Measurements from ENCODE around the gene STARD5.

The STARD5 gene

DNA sequence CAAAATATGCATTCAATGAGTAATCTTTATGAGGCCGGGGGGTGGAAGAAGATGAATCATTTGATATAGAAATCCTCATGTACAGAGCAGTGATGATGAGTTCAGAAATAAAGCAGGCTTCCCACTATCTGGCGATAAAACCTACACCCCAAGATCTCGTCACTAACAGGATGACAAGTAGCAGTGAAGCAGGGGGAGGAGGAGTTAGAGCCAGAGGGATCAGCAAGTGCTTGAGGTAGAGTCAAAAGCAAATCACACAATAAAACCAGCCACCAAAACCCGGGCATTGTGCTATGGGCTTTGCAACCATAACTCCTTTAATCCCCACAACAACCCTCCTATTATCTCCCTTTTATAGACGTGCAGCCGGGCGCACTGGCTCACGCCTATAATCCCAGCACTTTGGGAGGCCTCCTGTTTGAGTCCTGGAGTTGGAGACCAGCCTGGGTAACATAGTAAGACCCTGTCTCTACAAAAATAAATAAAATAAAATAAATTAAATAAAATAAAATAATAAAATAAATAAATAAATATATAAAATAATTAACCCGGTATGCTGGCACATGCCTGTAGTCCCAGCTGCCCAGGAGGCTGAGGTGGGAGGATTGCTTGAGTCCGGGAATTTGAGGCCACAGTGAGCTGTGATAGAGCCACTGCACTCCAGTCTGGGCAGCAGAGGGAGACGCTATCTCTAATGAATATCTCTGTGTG, 53.0 kb downstream of the STARD5 start:
- DNase-seq, result peak; percentile 68

DNA sequence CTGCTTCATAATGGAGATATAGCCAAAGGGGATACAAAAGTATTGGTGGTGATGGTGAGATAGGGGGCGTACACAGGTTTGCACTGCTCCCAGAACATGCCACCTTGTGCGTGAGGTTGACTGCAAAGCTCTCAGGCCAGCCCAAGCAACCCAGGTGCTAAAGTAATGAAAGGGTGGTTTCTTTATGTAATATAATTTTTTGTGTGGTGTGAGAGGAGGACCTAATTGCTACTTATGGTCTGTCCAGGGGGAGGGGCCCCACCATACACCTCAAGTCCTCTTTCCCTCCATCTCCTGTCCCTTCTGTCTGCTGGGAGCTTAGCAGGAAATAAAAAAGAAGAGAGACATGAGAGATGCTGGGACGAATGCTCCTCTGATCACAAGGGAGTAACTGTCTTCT, 53.8 kb downstream of the STARD5 start:
- DNase-seq, result no peak

DNA sequence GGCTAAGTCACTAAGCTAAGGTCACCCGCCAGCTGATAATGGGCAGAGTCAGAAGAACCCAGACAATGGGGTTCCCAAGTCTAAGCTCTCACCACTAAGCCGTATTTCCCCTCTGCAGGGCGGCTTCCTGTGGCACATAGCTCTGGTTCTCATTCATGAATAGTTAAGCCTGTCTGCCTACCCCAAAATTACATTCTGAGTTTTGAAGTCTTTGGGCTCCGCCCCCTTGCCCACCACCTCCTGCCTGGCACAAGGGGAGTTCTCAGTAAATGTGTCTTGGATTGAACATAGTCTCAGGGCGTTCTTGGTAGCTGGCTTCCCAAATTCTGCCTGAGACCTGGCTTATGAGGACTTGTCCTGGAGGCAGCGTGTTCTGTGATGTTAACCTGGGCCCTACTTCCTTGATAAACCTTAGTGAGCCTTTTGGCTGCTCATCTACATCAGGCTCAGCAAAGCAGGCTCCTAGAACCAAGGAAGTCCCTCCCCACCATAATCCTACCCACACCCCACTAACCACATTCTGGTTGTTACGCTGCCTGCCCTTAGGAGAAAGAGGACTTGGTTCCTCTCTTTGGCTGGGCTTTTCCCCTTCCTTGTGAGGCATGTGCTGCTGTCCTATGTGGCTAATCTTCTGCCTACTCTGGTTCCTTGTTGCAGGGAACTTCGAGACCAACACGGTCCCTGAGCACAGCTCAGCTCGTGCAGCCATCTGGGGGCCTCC, 54.9 kb downstream of the STARD5 start:
- no peak for DNase-seq

DNA sequence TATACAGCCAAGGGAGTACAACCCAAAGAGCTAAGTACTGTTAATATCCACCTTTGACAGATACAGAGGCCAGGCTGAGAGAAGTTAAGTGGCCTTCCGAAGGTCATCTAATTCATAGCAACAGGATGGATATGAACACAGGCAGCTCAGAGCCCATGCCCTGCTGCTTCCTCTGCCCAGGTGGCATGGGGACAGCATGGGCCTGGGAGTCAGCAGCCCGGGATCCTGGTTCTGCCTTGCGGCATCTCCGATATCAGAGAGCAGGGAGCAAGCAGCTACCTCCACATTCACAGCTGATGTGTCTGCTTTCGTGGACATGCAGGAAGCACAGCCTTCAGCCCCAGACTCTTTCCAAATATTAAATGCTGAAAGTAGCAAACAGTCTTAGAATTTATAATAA, 55.6 kb downstream of the STARD5 start:
- no peak for DNase-seq

DNA sequence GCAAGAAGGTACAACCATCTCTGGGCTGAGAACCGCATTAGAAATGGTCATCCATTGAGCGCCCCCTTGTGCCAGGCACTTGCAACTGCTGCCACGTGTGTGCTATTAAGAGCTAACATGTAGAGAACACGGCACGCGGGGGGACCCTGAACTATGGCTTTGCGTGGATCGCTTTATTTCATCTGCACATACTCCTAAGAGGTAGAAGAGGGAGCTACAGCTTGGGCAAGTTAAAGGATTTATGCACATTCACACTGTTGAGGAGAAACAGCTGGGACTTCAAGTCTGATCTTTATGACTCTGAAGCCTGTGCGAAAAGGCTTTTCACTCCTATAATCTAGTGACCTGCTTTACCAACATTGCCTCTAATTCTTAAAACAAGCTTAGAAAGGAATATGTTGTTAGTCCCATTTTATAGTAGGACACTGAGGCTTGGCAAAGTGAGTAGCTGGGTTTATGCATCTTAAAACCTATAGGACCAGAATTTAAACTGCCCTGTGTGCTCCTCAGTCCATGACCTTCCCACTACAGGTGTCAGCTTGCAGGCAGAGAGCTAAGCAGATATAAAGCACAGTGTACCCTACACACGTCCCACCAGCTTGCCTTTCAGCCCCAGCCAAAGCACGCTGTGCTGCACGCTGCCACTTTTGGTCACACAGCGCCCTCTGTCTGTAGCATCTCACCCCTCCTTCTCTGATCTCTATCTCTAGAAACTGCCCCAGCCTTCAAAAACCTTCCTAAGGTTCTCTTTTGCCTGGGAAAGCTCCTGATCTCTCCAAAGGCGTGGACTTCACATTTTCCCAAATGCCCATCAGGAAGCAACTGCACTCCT, 57.8 kb downstream of the STARD5 start:
- peak; percentile 70 for DNase-seq

DNA sequence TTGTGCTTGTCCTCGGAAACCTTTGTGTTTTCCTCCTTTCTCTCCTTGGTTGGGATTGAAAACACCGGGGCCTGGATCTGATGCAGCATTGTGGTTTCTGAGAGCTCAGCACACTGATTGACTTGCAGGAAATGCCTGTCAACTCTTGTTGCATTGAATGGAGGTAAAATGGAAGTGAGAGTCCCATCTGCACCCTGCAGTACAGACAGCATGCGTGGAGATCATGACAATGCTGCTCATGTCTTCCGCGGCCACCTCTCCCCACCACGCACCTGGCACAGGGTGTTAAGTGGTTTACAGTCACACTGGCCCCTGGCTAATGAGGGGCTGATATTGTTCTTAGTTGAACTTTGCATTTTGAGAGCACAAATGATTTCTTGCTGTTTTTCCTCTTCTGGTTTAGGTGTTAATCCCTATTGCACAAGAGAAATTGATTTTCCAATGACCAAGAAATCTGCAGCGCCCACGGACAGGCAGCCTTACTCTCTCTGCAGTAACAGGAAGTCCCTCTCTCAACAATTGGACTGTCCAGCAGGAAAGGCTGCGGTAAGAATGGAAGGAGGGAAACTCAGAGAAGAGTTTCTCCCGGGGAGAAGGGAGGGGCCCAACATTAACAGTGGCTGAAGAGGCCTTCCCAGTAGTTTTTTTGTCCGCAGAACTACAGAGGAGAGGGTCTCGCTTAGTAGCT, 58.5 kb downstream of the STARD5 start:
- no peak for DNase-seq

DNA sequence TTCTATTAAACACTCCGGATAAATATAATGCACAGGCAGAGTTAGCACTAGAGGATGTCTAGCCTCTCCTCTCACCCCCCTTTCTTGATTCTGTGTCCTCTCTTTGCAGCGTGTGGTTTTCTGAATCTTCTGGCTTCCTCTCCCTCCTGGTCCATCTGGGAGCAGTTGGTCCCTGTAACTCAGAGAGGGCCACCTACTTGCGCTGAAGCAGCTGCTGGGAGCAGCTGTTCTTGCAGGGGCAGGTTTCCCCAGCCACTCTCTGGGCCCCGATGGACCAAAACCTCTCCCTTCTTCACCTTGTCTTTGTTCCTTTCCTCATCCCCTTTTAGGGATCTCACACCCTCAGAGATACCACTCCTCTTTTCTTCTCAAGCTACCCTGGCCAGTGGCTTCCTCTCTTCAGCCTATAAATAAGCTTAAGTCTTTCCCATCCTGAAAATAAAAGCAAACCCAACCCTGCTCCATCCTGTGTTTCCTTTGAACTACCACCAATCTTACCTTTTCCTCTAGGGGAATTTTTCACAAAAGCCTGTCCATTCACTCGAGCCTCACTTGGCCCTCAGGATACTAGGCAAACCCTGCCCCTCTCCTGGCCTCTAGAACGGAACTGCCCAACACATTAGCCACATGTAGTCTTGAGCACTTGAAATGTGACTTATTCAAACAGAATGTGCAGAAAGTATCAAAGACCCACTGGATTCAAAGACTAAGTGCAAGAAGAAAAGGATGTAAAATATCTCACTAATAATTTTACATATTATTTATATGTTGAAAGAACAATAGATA, 59.7 kb downstream of the STARD5 start:
- no peak for DNase-seq

DNA sequence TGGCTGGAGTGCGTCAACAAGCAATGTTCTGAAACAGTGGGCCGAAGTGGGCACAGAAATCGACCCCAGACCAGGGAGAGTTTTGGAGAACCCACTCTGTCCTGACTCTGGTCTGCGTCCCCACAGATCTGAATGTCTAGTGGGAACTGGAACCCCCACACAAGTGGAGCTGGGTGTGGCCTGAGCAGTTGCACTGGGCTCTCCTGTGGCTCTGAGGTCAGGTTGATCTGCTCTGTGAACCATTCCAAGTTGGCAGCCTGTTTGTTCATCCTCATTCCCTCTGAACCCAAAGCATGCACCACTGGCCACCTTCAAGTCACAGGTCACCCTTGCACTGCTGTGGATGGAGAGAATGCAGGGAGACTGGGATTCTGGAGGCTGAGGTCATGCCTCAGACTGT, 60.5 kb downstream of the STARD5 start:
- DNase-seq, result no peak

DNA sequence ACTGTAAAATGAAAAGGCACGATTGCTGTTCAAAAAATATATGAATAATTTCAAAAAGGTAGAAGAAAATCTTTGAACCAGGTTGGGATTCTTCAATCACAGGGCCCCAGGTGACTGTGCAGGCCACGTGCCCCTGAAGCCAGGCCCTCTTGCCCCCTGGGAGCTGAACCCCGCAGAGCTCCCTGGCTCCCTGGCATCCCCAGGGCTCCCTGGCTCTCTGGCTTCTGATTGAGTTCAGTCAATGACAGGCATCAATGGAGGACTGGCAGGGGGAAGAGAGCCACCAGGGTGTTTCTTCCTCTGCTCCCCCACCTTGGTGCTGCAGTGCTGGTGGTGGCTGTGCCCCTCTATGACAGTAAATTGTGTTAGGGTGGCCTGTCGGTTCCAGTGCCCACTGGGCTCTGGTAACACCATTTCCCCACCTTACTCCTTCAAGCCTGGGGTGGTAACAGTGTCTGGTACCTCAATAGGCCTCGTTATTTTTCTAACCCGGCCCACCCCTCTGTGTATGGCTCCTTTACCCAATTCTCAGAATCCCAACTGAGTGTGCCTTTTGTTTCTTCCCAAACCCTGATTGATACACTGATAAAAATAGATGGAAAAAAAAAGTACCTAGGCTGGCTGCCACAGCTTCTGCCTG, 62.6 kb downstream of the STARD5 start:
- no peak for DNase-seq

DNA sequence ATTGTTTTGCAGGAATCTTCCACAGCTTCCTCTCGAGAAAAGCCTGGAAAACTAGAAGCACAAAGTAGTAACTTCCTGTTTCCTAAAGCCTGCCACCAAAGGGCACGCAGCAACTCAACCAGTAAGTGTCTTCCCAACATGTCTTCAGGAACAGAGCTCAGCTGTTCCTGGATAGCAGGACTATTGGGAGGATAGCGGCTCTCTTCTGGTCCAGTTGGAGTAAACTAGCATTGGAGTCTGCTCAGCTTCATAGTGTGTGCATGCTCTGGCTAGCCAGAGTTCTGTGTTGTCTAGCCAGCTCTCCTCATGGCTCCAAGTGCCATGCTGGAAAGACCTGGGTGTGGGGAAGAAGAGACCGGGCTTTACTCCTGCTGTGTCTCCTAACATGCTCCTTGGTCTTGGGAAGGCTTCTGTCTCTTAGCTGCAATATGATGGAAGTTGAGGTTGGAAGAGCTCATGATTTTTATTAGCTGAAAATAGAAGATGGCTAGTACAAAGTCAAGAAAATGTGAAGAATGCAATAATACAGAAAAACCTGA, 64.1 kb downstream of the STARD5 start:
- DNase-seq, result no peak
